Lung (tissue), 12 donors: Measurements from ENCODE around the gene DOCK2. TPM values are rescaled to one million over a fixed set of nuclear protein-coding genes. Genes with fewer than 3 reads are reported as not detected.

Source experiments
- ATAC-seq: fragments of 200-7000 bp; cut with Tn5 transposase; one replicate; pipeline ENCODE4 v1.9.1; 2020; ENCODE audit warnings: moderate number of reproducible peaks; ENCODE audit not compliant: insufficient read depth, low FRiP score
- DNase-seq, 3 donors: peaks; one replicate each; pipeline ENCODE4 v3.0.0-alpha.2; 2013 to 2017
- H3K27ac ChIP-seq, 2 donors: one replicate each; pipeline ENCODE4 v1.5.1; 2013; ENCODE audit warnings: mild to moderate bottlenecking in 2 of 2, moderate library complexity in 2 of 2, control low read depth in 1 of 2, inconsistent platforms in 1 of 2, low read depth in 1 of 2, low read length in 1 of 2
- H3K27me3 ChIP-seq, 3 donors: one replicate each; pipeline ENCODE4 v1.5.1; 2013; ENCODE audit warnings: low read length in 2 of 3; ENCODE audit not compliant: control insufficient read depth in 3 of 3, insufficient read depth in 3 of 3
- H3K36me3 ChIP-seq, 4 donors: one replicate each; pipeline ENCODE4 v1.5.1; 2013; ENCODE audit warnings: low read length in 4 of 4, mild to moderate bottlenecking in 1 of 4, moderate library complexity in 1 of 4; ENCODE audit not compliant: control insufficient read depth in 4 of 4, insufficient read depth in 4 of 4
- H3K4me1 ChIP-seq, 5 donors: one replicate each; pipeline ENCODE4 v1.5.1; 2013; ENCODE audit warnings: low read length in 5 of 5, mild to moderate bottlenecking in 2 of 5, moderate library complexity in 1 of 5; ENCODE audit not compliant: control insufficient read depth in 5 of 5, insufficient read depth in 5 of 5
- H3K4me3 ChIP-seq: one replicate; pipeline ENCODE4 v1.5.1; 2013; ENCODE audit warnings: mild to moderate bottlenecking, control low read depth, moderate library complexity
- H3K9ac ChIP-seq, 2 donors: one replicate each; pipeline ENCODE4 v1.5.1; 2013; ENCODE audit warnings: low read length in 2 of 2, control low read depth in 1 of 2; ENCODE audit not compliant: insufficient read depth in 1 of 2
- H3K9me3 ChIP-seq, 4 donors: one replicate each; pipeline ENCODE4 v1.5.1; 2013; ENCODE audit warnings: low read length in 3 of 4, mild to moderate bottlenecking in 1 of 4, moderate library complexity in 1 of 4; ENCODE audit not compliant: control insufficient read depth in 4 of 4, insufficient read depth in 3 of 4
- CTCF ChIP-seq: IDR thresholded peaks from 2 replicates; pipeline ENCODE4 v1.5.1; 2012; ENCODE audit warnings: mild to moderate bottlenecking; ENCODE audit errors: control extremely low read depth, extremely low read depth
- WGBS, 2 donors: extraction: QIAGEN DNeasy Blood & Tissue Kit; methylation state at CpG; one replicate each; pipeline ENCODE4 v1.1.7; 2013; 5-methylcytosine and 5-hydroxymethylcytosine counted together
- polyA plus RNA-seq, 2 donors: library from polyadenylated mRNA; stranded (reverse); fragments of 200-250 nt; gene quantifications; one replicate each; pipeline ENCODE4 v1.2.1, GENCODE V29; 2013
- total RNA-seq, 2 donors: library from RNA; depleted of rRNA in 1 of 2; stranded (reverse); fragments of >200 nt in 1 of 2; gene quantifications; one replicate each; pipeline ENCODE4 v1.2.1, GENCODE V29; 2014 to 2021
- donor health status: control.
- donor health status: control.
- donor health status: Bipolar disorder and iron deficiency.
- donor health status: healthy.
- donor health status: DM: yes; HTN: yes; CAD: no.

DOCK2 gene
- total and polyA plus RNA-seq, 4 donors: 9.6 to 66.6 (median 43.4) TPM

GRCh38 chr5:169768416-169768815, 131.3 kb downstream of the DOCK2 start:
- Histone ChIP-seq H3K4me1 (peaks cover 0 to 11% (median 0%) of the 10 kb centered on the region in 5 donors), H3K27ac (no peak overlapping the region), H3K9me3 (no peaks in the 10 kb centered on the region), H3K9ac (no peak overlapping the region), H3K27me3 (no peaks in the 10 kb centered on the region), H3K4me3 (no peak overlapping the region), H3K36me3 (no peaks in the 10 kb centered on the region)
- ATAC-seq (no peak), DNase-seq (no peak)
- no peak for TF ChIP-seq CTCF
- WGBS, 2 donors: 54 to 60% methylated on average over 1 of the region's 1 CpG

GRCh38 chr5:169770109-169770508, 133.0 kb downstream of the DOCK2 start:
- H3K9me3 ChIP-seq: no peaks in the 10 kb centered on the region
- no peak for ATAC-seq
- H3K27me3 ChIP-seq: no peaks in the 10 kb centered on the region
- H3K4me3 ChIP-seq: no peak overlapping the region
- H3K36me3 ChIP-seq: no peaks in the 10 kb centered on the region
- no peak for TF ChIP-seq CTCF
- DNase-seq: no peak
- H3K4me1 ChIP-seq: no peaks in the 10 kb centered on the region
- WGBS, 2 donors: 63 to 66% methylated on average over 1 of the region's 1 CpG
- no peak overlapping the region for H3K9ac ChIP-seq
- H3K27ac ChIP-seq: no peak overlapping the region

GRCh38 chr5:169772256-169772655, 135.2 kb downstream of the DOCK2 start:
- no peak overlapping the region for H3K4me3 ChIP-seq
- ATAC-seq (no peak), DNase-seq (no peak)
- no peak for TF ChIP-seq CTCF
- no peak overlapping the region for H3K27ac ChIP-seq
- H3K9ac ChIP-seq: no peak overlapping the region
- WGBS, 2 donors: 87 to 90% methylated on average over 2 of the region's 2 CpGs
- H3K36me3 ChIP-seq: no peaks in the 10 kb centered on the region
- H3K27me3 ChIP-seq: no peaks in the 10 kb centered on the region
- H3K9me3 ChIP-seq: no peaks in the 10 kb centered on the region
- no peaks in the 10 kb centered on the region for H3K4me1 ChIP-seq

- no peak overlapping the region for H3K27ac ChIP-seq
- no peak overlapping the region for H3K9ac ChIP-seq
- no peaks in the 10 kb centered on the region for H3K4me1 ChIP-seq
- H3K27me3 ChIP-seq: no peaks in the 10 kb centered on the region
- no peaks in the 10 kb centered on the region for H3K9me3 ChIP-seq
- ATAC-seq: no peak
- TF ChIP-seq CTCF: no peak
- no peaks in the 10 kb centered on the region for H3K36me3 ChIP-seq
- H3K4me3 ChIP-seq: no peak overlapping the region
- WGBS, 2 donors: 74 to 87% methylated on average over 6 of the region's 6 CpGs
- no peak for DNase-seq
These were observed 135.6 kb downstream of the DOCK2 start for GRCh38 chr5:169772688-169773087.
